ENCODE results near the gene NDUFAF8.

DNA sequence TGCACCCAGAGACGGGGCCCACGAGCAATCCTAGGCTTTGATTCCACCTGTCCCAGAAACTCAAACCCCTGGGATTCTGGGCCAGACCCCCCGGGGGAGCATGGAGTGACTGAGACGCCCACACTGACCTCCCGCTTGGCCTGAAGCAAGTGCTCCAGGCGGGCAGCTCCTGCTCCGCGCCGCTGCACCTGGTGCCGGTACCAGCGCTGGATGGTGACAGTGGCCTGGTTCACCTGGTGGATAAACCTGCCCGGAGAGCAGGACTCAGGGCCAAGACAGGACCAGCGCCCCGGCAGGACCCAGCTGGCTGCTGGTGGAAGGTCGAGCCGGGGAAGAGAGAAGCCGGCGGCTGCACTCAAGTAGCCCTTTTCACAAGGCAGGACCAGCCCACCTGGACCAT is 38.9 kb upstream of the NDUFAF8 start:
- TF ChIP-seq EZH2phosphoT487 (IDR thresholded peaks at IDR 0.05; ENCODE audit: borderline replicate concordance, low read depth, low read length), result no peak
- TF ChIP-seq, protein P1, sequence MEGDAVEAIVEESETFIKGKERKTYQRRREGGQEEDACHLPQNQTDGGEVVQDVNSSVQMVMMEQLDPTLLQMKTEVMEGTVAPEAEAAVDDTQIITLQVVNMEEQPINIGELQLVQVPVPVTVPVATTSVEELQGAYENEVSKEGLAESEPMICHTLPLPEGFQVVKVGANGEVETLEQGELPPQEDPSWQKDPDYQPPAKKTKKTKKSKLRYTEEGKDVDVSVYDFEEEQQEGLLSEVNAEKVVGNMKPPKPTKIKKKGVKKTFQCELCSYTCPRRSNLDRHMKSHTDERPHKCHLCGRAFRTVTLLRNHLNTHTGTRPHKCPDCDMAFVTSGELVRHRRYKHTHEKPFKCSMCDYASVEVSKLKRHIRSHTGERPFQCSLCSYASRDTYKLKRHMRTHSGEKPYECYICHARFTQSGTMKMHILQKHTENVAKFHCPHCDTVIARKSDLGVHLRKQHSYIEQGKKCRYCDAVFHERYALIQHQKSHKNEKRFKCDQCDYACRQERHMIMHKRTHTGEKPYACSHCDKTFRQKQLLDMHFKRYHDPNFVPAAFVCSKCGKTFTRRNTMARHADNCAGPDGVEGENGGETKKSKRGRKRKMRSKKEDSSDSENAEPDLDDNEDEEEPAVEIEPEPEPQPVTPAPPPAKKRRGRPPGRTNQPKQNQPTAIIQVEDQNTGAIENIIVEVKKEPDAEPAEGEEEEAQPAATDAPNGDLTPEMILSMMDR (conservative IDR thresholded peaks at IDR 0.05; ENCODE audit: low read length), result no peak
